Adipocyte (in vitro differentiated cells): ENCODE measurements around the gene PPP1R3A.

Source experiments
- DNase-seq: peaks from one replicate; pipeline ENCODE4 v3.0.0-alpha.2; 2015; ENCODE audit warnings: low read depth
- H3K27me3 ChIP-seq: replicated peaks from 2 replicates; pipeline ENCODE4 v1.7.0; 2013; ENCODE audit warnings: mild to moderate bottlenecking, low read length, moderate library complexity; ENCODE audit not compliant: control insufficient read depth, insufficient read depth
- H3K36me3 ChIP-seq: 2 replicates; pipeline ENCODE4 v1.7.0; 2013; ENCODE audit warnings: low read length, mild to moderate bottlenecking, moderate library complexity; ENCODE audit not compliant: control insufficient read depth, insufficient read depth, severe bottlenecking
- H3K4me1 ChIP-seq: 2 replicates; pipeline ENCODE4 v1.7.0; 2013; ENCODE audit warnings: mild to moderate bottlenecking, low read length, moderate library complexity; ENCODE audit not compliant: control insufficient read depth, insufficient read depth
- H3K4me3 ChIP-seq: 2 replicates; pipeline ENCODE4 v1.7.0; 2013; ENCODE audit warnings: mild to moderate bottlenecking, low read length, moderate library complexity
- H3K9ac ChIP-seq: 2 replicates; pipeline ENCODE4 v1.7.0; 2013; ENCODE audit warnings: mild to moderate bottlenecking, low read length, moderate library complexity
- H3K9me3 ChIP-seq: 2 replicates; pipeline ENCODE4 v1.7.0; 2013; ENCODE audit warnings: mild to moderate bottlenecking, low read length, moderate library complexity; ENCODE audit not compliant: control insufficient read depth

The PPP1R3A gene

DNA sequence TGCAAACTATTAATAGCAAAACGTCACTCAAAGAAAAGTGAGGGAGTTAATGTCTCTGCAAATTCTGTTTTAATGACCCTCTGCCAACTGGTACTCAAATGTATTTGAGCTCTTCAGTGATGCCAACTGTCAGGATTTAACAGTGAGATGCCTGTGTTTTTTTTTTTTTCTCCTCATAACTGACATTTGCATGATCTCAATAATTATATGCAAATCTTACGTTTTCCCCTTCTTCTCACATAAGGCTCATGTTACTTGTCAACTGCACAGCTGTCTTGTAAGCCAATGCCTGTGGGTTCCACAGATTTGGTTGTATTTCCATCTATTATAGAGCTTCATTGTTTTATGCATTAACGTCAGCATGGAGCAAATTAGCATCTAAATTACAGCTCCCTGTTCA, 38.2 kb downstream of the PPP1R3A start:
- Histone ChIP-seq H3K36me3 (no peaks in the 10 kb centered on the region), H3K9me3 (no peaks in the 10 kb centered on the region), H3K4me1 (no peaks in the 10 kb centered on the region), H3K4me3 (no peak overlapping the region), H3K27me3 (no peaks in the 10 kb centered on the region), H3K9ac (no peak overlapping the region)
- DNase-seq = no peak

DNA sequence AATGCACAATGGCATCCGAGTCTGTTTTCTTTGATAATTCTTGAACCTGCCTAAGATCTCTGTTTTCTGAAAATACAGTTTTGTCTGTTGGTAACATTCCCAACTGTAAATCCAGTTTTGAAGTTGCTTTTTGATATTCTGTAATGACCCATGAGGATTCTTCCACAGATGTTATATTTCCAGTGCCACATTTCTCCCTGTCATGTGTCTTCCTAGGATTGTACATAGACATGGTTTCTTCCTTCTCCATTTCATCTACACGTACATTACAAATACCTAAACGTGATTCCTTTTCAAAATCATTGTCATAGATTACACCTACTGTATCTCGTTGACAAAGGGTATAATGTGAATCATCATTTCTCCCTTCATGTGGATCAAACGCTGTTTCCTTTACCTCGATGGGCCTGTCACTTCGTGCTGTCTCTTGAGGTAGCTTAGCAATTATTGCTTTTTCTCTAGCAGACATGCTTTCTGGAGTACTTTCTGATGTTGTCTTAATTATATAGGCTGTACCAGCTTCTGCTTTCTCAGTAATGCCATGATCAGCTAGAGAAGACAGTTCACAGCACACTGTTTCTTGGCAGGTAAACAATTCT, 40.3 kb downstream of the PPP1R3A start:
- no peak for DNase-seq
- Histone ChIP-seq H3K9ac (no peak overlapping the region), H3K27me3 (no peaks in the 10 kb centered on the region), H3K36me3 (no peaks in the 10 kb centered on the region), H3K4me3 (no peak overlapping the region), H3K4me1 (no peaks in the 10 kb centered on the region), H3K9me3 (no peaks in the 10 kb centered on the region)

DNA sequence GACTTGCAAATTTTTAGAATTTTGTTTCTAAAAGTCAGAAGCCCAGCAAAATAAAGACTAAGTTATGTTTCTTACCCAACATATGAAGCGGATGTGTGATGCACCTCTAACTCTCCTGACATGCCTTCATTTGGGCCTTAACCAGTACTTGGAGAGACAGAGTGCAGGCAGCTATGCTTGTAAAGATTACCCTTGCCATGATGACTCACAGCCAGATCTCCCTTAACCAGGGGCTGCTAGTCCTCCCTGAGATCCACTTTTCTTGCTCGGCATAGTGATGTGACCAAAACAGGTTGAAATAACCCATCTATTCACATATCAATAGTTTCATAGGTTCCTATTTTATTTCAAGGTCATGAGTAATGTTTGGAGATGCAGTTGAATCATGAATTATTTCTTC, 43.6 kb downstream of the PPP1R3A start:
- Histone ChIP-seq H3K4me3 (no peak overlapping the region), H3K4me1 (no peaks in the 10 kb centered on the region), H3K9me3 (no peaks in the 10 kb centered on the region), H3K9ac (no peak overlapping the region), H3K27me3 (no peaks in the 10 kb centered on the region), H3K36me3 (no peaks in the 10 kb centered on the region)
- no peak for DNase-seq

DNA sequence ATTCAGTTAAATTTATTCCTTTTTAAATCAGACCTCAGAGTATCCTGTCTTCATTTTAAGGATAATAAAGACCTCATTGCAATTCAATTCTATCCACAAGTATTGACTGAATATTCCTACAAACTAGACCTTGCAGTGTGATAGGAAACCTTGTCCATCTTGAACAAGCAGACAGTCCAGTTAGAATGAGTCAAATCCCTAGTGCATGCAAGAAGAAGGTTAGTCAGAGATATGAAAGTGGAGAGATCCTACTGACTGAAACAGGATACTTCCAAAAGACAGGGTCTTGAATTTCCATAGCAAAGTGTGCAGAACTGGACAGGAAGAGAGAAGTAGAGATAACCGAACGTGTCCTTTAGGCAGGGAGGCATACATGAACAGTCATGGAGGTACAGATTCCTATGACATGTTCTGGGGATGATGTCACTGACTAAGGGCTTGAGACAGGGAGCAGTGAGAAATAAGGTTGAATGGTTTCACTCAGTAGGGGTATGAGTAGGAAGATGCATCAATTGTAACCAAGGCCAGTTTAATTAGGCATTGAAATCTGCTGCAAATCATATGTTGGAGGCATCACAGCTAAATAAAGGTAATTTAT, 45.2 kb downstream of the PPP1R3A start:
- H3K4me3 ChIP-seq = no peak overlapping the region
- no peaks in the 10 kb centered on the region for H3K9me3 ChIP-seq
- H3K27me3 ChIP-seq = no peaks in the 10 kb centered on the region
- H3K9ac ChIP-seq = no peak overlapping the region
- no peaks in the 10 kb centered on the region for H3K36me3 ChIP-seq
- peak; percentile 25 for DNase-seq
- no peaks in the 10 kb centered on the region for H3K4me1 ChIP-seq

DNA sequence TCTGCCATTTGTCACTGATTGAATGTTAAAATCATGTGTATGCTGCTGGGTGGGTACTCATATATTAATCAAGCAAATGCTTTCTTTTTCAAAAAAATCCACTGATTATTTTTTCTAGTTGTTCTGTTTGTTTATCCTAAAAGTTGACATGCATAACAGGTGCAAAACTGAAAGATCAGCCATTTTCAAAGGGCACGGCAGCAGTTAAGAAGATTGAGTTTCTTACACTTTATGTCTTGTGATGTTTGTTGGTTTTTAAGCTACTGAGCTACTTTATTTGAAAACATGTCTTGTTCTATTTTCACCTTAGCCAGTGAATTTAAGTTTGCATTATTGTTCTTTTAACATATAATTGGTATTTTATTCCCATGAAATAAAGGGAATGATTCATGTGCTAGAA, 45.8 kb downstream of the PPP1R3A start:
- DNase-seq = no peak
- Histone ChIP-seq H3K36me3 (no peaks in the 10 kb centered on the region), H3K27me3 (no peaks in the 10 kb centered on the region), H3K9me3 (no peaks in the 10 kb centered on the region), H3K4me1 (no peaks in the 10 kb centered on the region), H3K4me3 (no peak overlapping the region), H3K9ac (no peak overlapping the region)

DNA sequence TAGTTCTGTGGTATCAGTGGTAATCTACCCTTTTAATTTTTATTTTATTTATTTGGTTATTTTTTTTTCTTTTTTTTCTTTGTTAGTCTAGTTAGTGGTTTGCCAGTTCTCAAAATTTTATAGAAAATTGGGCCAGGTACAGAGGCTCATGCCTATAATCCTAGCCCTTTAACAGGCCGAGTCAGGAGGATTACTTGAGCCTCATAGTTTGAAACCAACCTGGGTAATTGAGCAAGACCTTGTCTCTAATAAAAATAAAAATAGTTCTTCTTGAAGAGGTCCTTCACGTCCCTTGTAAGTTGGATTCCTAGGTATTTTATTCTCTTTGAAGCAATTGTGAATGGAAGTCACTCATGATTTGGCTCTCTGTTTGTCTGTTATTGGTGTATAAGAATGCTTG, 51.5 kb downstream of the PPP1R3A start:
- Histone ChIP-seq H3K9me3 (no peaks in the 10 kb centered on the region), H3K4me1 (no peaks in the 10 kb centered on the region), H3K9ac (no peak overlapping the region), H3K27me3 (no peaks in the 10 kb centered on the region), H3K36me3 (no peaks in the 10 kb centered on the region), H3K4me3 (no peak overlapping the region)
- no peak for DNase-seq

DNA sequence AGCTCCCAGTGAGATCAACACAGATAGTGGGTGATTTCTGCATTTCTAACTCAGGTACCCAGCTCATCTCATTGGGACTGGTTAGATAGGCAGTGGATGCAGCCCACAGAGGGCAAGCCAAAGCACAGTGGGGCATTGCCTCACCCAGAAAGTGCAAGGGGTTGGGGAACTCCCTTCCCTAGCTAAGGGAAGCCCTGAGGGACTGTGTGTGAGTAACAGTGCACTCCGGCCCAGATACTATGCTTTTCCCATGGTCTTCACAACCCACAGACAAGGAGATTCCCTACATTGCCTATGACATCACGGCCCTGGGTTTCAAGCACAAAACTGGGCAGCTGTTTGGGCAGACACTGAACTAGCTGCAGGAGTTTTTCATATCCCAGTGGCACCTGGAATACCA, 62.8 kb downstream of the PPP1R3A start:
- H3K9me3 ChIP-seq = peaks cover 3% of the 10 kb centered on the region
- H3K4me1 ChIP-seq = no peaks in the 10 kb centered on the region
- no peaks in the 10 kb centered on the region for H3K27me3 ChIP-seq
- H3K36me3 ChIP-seq = no peaks in the 10 kb centered on the region
- H3K9ac ChIP-seq = no peak overlapping the region
- no peak for DNase-seq
- H3K4me3 ChIP-seq = no peak overlapping the region

DNA sequence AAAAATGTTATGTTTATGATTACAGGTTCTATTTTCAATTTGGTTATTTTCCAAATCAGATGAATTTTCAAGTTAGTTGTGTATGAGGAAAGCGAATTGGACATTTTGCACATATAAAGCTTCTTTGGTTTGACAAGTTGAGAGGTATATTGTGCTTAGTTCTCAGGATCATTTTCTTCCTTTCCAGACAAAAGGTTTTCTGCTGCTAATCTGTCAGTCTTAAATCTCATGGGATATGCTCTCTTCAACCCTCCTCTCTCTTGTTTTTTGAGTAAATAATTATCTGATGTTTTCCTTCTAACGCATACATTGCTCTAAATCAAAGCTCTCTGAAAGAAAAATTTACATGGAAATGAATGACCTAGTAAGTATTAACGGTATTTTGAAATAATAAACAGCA, 77.9 kb downstream of the PPP1R3A start:
- Histone ChIP-seq H3K4me1 (no peaks in the 10 kb centered on the region), H3K36me3 (no peaks in the 10 kb centered on the region), H3K27me3 (no peaks in the 10 kb centered on the region), H3K9me3 (no peaks in the 10 kb centered on the region), H3K4me3 (no peak overlapping the region), H3K9ac (no peak overlapping the region)
- DNase-seq = no peak

DNA sequence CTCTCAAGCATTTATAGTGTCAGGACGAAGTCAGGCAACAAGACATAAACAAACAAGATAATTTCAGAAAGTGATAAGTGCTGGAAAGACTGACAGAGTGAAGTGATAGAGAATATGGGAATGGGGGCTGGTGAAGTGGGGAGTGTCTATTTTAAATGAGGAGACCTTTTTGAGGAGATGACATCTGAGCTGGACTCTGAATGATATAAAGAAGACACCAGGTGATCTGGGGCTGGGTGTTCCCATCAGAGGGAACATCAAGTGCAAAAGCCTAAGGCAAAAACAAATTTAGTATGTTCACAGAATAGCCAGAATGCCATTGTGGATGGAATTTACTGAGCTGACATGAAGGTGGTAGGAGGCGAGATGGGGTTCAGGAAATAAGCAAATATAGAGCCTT, 83.4 kb downstream of the PPP1R3A start:
- H3K9ac ChIP-seq = no peak overlapping the region
- no peaks in the 10 kb centered on the region for H3K4me1 ChIP-seq
- H3K9me3 ChIP-seq = no peaks in the 10 kb centered on the region
- no peak overlapping the region for H3K4me3 ChIP-seq
- H3K36me3 ChIP-seq = no peaks in the 10 kb centered on the region
- no peaks in the 10 kb centered on the region for H3K27me3 ChIP-seq
- DNase-seq = no peak

DNA sequence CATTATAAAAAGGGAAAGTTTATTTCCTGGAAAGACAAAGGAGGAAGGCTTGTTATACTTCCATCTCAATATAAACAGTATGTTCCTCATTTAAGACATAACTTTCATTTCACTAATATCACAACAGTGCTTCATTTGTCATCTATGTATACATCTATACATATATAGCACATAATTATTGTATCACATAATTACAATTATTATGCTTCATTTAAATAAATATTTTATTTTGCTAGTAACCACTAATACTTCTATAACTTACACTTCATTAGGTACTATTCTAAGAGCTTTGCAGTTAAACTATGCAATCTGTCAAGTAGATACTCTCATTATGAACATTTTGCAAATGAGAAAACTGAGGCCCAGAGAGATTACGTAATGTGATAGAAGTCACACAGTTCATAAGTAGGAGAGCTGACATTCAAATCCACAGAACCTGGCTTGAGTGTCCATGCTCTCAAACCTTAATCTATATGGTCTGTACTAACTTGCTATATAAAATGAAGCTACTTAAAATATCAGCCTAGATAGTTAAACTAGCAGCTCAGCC, 86.5 kb downstream of the PPP1R3A start:
- no peaks in the 10 kb centered on the region for H3K9me3 ChIP-seq
- H3K4me3 ChIP-seq = no peak overlapping the region
- no peaks in the 10 kb centered on the region for H3K27me3 ChIP-seq
- DNase-seq = no peak
- no peaks in the 10 kb centered on the region for H3K4me1 ChIP-seq
- H3K9ac ChIP-seq = no peak overlapping the region
- no peaks in the 10 kb centered on the region for H3K36me3 ChIP-seq

DNA sequence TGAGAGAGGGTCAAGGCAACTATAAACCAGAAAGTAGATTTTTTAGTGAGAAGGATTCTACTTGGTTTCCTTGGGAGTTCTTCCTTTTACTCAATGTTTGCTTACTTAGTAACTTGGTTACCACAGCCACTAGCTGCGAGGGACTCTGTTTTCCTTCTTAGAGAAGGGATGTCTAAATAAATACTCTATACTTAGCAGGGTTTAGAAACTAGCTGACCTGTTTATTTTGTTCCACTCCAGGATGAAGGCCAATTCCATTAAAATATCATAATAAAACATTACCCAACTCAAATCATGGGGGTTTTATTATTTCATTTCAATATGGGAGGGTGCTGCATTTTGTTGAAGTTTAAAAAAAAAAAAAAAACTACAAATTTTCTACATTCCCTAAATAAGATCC, 87.3 kb downstream of the PPP1R3A start:
- H3K4me3 ChIP-seq = no peak overlapping the region
- no peaks in the 10 kb centered on the region for H3K27me3 ChIP-seq
- DNase-seq = peak; percentile 61
- H3K9me3 ChIP-seq = no peaks in the 10 kb centered on the region
- no peaks in the 10 kb centered on the region for H3K4me1 ChIP-seq
- H3K36me3 ChIP-seq = no peaks in the 10 kb centered on the region
- no peak overlapping the region for H3K9ac ChIP-seq

DNA sequence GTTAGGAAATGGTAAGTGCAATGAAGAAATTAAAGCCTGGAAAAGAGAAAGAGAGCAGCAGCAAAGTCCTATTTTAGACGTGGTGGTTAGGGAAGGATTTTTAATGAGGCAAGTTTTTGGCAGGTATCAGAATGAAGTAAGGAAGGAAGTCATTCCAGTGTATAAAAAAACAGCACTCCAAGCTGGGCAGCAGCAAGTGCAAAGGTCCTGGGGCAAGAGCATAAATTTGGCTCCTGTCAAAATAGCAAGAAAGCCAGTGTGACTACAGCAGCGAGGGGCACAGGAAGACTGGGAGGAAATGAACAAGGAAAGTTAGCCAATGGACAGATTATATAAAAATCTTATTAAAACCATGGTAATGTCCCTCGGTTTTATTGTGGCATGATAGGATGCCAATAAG, 90.2 kb downstream of the PPP1R3A start:
- Histone ChIP-seq H3K4me3 (no peak overlapping the region), H3K36me3 (no peaks in the 10 kb centered on the region), H3K27me3 (no peaks in the 10 kb centered on the region), H3K4me1 (no peaks in the 10 kb centered on the region), H3K9ac (no peak overlapping the region), H3K9me3 (no peaks in the 10 kb centered on the region)
- DNase-seq = no peak
